H4 (cell line): ENCODE results near the gene BLOC1S3. TPM values are rescaled to one million over a fixed set of nuclear protein-coding genes. Genes with fewer than 3 reads are reported as not detected.
"Not testable (repeated sequence)": the region's sequence is repeated elsewhere in the genome, so short reads cannot be mapped to it uniquely, and the experiment has no call there.

Source experiments
- DNase-seq: peaks from one replicate; pipeline ENCODE4 v3.0.0-alpha.2; 2015; ENCODE audit warnings: low spot score
- total RNA-seq: library from RNA; depleted of rRNA; stranded (reverse); fragments of >200 nt; shearing (Covaris generic); gene quantifications from 2 replicates; pipeline ENCODE4 v1.2.3, GENCODE V29; 2014; rRNA removed

The BLOC1S3 gene
- total RNA-seq, 1 experiment from 2014 or later = 2.1 TPM

GRCh38 chr19:45224645-45225044 is 46.1 kb downstream of the BLOC1S3 start:
- DNase-seq = no peak

- DNase-seq = not testable (repeated sequence)
Measured at GRCh38 chr19:45229056-45229455, 50.5 kb downstream of the BLOC1S3 start.

Other genes with a start within 250 kb of the BLOC1S3 start
- gene APOC4, start 236.5 kb upstream of the BLOC1S3 start, total RNA-seq = not detected in 2 replicates
- gene APOC2, start 232.7 kb upstream of the BLOC1S3 start, total RNA-seq = not detected in 2 replicates
- 12.9 and 17.4 TPM in 2 replicates for gene CLPTM1, start 223.4 kb upstream of the BLOC1S3 start, total RNA-seq
- gene RELB, start 177.3 kb upstream of the BLOC1S3 start, total RNA-seq = 0.78 and 0.81 TPM in 2 replicates
- 17.6 and 20.4 TPM in 2 replicates for gene CLASRP, start 139.7 kb upstream of the BLOC1S3 start, total RNA-seq
- gene ZNF296, start 102.3 kb upstream of the BLOC1S3 start, total RNA-seq = not detected in 2 replicates
- gene GEMIN7, start 99.5 kb upstream of the BLOC1S3 start, total RNA-seq = 23.5 and 27.5 TPM in 2 replicates
- 8.0 and 13.2 TPM in 2 replicates for gene PPP1R37, start 85.6 kb upstream of the BLOC1S3 start, total RNA-seq
- 0.19 TPM in 1 of 2 replicates, not detected in the other for gene NKPD1, start 17.8 kb upstream of the BLOC1S3 start, total RNA-seq
- 8.9 and 14.5 TPM in 2 replicates for gene TRAPPC6A, start 547 bp upstream of the BLOC1S3 start, total RNA-seq
- not detected in 2 replicates for gene EXOC3L2, start 66.6 kb downstream of the BLOC1S3 start, total RNA-seq
- 3.7 and 5.0 TPM in 2 replicates for gene MARK4, start 72.5 kb downstream of the BLOC1S3 start, total RNA-seq
- not detected in 2 replicates for gene CKM, start 144.1 kb downstream of the BLOC1S3 start, total RNA-seq
- 0.72 TPM in 1 of 2 replicates, not detected in the other for gene KLC3, start 162.0 kb downstream of the BLOC1S3 start, total RNA-seq
- gene ERCC2, start 191.8 kb downstream of the BLOC1S3 start, total RNA-seq = 4.6 and 8.3 TPM in 2 replicates
- 0.14 and 1.1 TPM in 2 replicates for gene PPP1R13L, start 226.3 kb downstream of the BLOC1S3 start, total RNA-seq
- 6.8 and 9.0 TPM in 2 replicates for gene POLR1G, start 227.9 kb downstream of the BLOC1S3 start, total RNA-seq
- 49.3 and 84.0 TPM in 2 replicates for gene ERCC1, start 245.1 kb downstream of the BLOC1S3 start, total RNA-seq